AG10803 (cell line): ENCODE data around the gene EPPIN.

Experiments used
- DNase-seq: peaks from one replicate; pipeline ENCODE4 v3.0.0; 2010; ENCODE audit warnings: low read depth
- H3K4me3 ChIP-seq: 2 replicates; pipeline ENCODE4 v1.5.1; 2011; ENCODE audit warnings: mild to moderate bottlenecking, low read length, control low read depth
- TF ChIP-seq, protein P1 (sequence below): conservative IDR thresholded peaks from 2 replicates; pipeline ENCODE4 v1.5.1; 2011; ENCODE audit warnings: mild to moderate bottlenecking, low read length, control low read depth, inconsistent platforms

Gene EPPIN

DNA sequence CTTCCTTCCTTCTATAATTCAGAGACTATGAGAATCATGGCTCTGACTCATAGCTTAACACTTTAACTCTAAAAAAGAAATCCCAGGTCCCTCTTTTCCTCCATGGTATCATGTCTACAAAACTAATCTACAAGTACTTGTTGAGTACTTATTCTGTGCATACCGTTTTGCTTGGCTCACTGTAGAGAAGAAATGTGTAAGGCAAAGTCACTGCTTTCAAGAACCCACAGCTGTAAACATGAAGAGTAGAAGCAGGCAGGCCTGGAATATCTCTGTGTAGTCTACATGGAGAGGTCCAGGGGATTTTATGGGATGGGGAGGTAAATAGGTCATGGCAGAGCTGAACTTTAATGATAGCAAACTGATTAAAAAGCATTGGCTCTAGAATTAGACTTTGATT lies 45.6 kb downstream of the EPPIN start:
- H3K4me3 ChIP-seq, result no peak overlapping the region
- no peak for DNase-seq
- TF ChIP-seq, protein P1, sequence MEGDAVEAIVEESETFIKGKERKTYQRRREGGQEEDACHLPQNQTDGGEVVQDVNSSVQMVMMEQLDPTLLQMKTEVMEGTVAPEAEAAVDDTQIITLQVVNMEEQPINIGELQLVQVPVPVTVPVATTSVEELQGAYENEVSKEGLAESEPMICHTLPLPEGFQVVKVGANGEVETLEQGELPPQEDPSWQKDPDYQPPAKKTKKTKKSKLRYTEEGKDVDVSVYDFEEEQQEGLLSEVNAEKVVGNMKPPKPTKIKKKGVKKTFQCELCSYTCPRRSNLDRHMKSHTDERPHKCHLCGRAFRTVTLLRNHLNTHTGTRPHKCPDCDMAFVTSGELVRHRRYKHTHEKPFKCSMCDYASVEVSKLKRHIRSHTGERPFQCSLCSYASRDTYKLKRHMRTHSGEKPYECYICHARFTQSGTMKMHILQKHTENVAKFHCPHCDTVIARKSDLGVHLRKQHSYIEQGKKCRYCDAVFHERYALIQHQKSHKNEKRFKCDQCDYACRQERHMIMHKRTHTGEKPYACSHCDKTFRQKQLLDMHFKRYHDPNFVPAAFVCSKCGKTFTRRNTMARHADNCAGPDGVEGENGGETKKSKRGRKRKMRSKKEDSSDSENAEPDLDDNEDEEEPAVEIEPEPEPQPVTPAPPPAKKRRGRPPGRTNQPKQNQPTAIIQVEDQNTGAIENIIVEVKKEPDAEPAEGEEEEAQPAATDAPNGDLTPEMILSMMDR, result no peak

DNA sequence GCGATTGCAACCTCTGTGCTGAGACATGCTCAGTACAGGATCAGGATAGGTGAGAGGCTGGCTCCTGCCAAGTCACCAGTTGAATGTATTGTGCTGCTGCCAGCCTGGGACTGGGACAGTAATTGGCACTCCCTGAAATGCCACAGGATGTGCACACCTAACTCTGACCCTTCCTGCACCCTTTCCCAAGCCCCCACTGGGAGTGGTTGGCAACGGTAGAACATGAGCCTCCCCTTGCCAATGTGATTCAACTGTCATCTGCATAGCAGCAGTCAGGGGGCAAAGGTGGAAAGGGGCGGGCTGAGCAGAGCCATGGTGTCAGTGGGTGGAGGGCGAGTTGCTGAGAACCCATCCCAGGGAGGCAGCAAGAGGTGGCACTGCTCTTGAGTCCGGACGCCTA lies 47.2 kb downstream of the EPPIN start:
- DNase-seq, result no peak
- H3K4me3 ChIP-seq, result no peak overlapping the region
- TF ChIP-seq, protein P1, result no peak

DNA sequence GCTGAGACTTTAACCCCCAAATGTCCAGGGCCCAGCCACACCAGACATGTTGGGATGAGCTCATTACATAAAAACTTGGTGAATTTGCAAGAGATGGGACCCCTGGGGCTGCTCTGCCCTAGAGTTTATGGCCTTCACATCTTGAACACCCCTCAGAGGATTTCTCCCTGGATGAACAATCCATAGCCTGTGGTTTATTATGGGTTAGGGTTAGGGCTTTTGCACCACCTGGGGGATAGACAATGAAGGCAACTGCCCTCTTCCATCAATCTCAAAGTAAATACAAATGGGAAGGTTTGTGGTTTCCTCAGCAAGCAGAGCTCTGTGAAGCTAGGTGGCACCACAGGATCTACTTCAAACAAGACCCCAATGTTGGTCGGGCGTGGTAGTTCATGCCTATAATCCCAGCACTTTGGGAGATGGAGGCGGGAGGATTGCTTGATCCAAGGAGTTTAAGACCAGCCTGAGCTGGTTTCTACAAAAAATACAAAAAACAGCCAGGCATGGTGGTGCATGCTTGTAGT lies 49.2 kb downstream of the EPPIN start:
- TF ChIP-seq, protein P1, result no peak
- DNase-seq, result no peak
- H3K4me3 ChIP-seq, result no peak overlapping the region

DNA sequence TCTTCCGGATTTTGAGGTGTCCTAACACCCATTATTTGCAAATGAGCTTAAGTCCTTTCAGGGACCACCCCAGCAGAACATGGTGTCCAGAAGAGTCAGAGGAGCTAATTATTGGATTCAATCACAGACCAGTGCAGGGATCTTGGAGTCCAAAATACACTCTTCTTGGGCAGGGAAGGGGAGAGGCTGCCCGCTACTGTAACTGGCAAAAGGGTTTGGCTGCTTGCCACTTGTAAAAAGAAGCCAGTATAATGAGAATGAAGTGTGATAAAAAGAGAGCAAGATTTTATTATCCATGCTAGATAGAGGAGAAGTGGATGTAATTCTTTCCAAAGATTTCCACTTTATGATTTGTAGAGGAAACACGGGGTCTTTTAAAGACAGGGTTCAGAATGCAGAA lies 51.0 kb downstream of the EPPIN start:
- DNase-seq, result no peak
- TF ChIP-seq, protein P1, result no peak
- H3K4me3 ChIP-seq, result no peak overlapping the region

DNA sequence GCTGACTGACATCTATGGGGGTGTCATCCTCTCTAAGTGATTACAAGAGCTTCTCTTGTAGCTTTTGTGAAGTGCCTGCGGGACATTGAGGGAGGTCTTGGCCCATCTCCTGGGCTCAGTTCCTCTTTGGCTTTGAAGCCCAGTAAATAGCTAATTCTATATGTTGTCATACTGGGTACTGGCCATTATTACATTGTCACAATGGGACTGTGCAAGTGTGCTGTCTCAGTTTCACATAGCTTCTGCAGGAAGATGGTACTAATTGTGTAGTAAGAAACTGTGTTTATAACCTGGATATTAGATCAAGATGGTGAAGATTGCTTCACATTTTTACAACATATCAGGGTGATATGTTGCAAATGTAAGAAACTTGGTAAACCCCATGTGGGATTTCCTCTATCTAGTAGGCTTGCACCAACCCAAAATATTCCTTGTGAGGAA lies 51.7 kb downstream of the EPPIN start:
- TF ChIP-seq, protein P1, result no peak
- peak; percentile 8 for DNase-seq

More for the DNA sequence above, 51.7 kb downstream of the EPPIN start:
- no peak overlapping the region for H3K4me3 ChIP-seq
